Astrocyte (in vitro differentiated cells and primary cell): ENCODE data around the gene LRRC7.

Experiments
- CTCF ChIP-seq: IDR thresholded peaks from 2 replicates; pipeline ENCODE4 v1.5.1; 2011; ENCODE audit warnings: low read depth, mild to moderate bottlenecking, inconsistent platforms, low read length, moderate library complexity; ENCODE audit not compliant: insufficient read depth
- EZH2 ChIP-seq: IDR thresholded peaks from 2 replicates; pipeline ENCODE4 v1.6.1; 2012; ENCODE audit warnings: mild to moderate bottlenecking, low read length, inconsistent platforms; ENCODE audit not compliant: insufficient read depth

GRCh38 chr1:70109241-70109640 is 541.5 kb downstream of the LRRC7 start:
- no peak for TF ChIP-seq CTCF
- no peak for TF ChIP-seq EZH2
